ENCODE results near the gene CERKL.

CERKL gene

GRCh38 chr2:181677912-181678586, 21.1 kb upstream of the CERKL start:
- peak; percentile 50 for DNase-seq

- DNase-seq, result no peak
Observed at GRCh38 chr2:181675254-181675653, 18.3 kb upstream of the CERKL start.

GRCh38 chr2:181674461-181674860, 17.6 kb upstream of the CERKL start:
- DNase-seq, result no peak

DNA sequence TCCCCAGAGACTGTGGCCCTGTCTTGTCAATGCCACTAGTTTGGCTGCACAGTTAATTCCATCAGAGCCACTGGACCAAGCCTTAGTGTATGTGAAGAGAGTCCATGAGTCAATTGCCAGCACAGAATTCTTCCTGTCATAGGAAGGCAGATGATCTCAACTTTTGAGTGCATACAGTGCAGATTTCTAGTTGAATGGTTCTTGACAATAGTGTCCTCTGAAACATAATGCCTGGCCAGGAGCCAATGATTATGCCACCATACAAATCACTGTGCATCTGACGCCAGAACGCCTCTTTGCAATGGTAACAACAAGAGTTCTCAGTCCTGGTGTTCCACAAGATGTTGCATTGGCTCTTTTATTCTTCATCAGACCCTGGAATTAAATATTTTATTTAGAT, 16.3 kb upstream of the CERKL start:
- DNase-seq, result no peak

DNA sequence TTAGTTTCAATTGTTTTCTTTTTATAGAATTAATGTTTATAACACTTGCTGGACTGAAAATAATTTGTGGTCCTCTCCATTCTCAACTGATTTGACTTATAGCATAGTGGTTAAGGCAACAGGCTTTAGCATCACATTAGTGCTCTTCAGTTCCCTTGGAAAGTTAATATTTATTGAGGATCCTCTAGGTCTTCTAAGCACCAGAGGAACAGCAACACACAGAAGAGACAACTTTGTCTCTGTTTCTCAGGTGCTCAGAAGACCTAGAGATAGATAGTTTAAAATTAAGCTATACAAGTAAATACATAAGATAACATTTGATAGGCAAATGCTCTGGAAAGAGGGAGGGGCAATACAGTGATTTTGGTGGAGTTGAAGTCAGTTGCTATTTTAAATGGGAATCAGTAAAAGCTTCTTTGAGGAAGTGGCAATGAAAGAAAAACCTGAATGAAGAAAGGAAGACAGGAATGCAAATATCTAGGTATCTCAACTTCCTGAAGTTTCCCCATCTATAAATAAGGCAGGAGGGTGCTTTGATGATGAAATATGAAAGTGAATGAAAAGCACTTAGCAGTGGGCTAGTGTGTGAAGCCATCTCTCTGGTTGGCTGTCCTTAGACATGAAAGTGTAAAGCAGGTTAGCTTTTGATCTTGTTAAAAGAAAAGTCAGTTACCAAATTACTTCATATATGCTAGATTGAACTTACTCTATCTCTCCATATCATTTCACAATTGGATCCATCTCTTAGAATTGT, 15.5 kb upstream of the CERKL start:
- no peak for DNase-seq

GRCh38 chr2:181670632-181671031, 13.7 kb upstream of the CERKL start:
- DNase-seq, result no peak

GRCh38 chr2:181667234-181667633, 10.3 kb upstream of the CERKL start:
- no peak for DNase-seq

DNA sequence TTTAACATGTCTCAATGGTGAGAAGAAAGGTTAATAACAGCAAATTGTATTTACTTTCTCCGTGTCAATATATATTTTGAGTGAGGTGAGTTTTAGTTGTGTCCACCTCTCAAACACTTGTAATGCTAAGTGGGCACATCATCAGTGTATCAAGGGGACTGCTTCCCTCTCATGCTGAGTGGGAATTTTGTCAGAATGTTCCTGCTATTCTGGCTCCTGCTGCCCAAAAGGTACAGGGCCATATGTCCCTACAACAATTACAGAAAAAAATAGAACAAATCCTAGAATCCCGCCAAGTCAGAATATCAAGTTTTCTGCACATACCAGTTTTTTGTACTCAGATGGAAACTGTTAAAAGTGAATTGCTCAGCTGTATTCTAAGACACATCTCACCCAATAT, 5.4 kb upstream of the CERKL start:
- DNase-seq, result no peak

DNA sequence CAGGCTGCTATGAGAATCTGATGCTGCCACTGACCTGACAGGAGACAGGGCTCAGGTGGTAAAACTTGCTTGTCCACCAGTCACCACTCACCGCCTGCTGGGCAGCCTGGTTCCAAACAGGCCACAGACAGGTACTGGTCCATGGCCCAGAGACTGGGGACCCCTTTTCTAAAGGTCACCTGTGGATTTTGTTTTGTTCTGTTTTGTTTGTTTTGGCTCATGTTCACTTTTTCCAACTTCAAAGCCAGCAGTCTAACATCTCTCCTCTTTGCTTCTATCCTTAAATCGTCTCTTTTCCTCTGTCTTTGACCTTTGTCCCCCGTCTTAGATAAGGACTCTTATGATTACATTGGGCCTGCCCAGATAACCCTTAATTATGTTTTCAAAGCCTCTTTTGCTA, 3.3 kb upstream of the CERKL start:
- DNase-seq, result no peak

GRCh38 chr2:181658444-181658843, 1.5 kb upstream of the CERKL start:
- DNase-seq, result no peak

DNA sequence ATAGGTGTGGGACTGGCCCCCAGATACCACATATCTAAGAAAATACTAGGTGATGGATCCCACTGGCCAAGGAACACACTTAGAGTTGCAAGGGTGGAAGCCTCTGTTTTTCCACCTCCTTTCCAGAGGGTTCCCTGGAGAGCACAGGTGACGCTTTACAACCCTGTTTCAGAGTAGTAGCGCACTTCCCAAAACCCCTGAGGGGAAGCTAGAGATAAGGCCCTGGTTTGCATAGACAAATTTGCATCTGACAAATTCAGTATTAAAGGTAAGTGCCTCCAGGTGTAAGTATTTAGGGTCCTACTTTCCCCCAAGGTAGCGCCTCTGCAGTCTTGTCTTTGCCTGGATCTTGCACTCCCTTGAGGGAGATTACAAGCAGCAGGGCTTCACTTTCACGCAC, 474 bp upstream of the CERKL start:
- DNase-seq, result no peak

GRCh38 chr2:181655519-181655918, 1.4 kb downstream of the CERKL start:
- DNase-seq, result no peak

GRCh38 chr2:181649436-181649979, 7.4 kb downstream of the CERKL start:
- DNase-seq, result no peak

- DNase-seq, result no peak
Observed at GRCh38 chr2:181648478-181649155, 8.3 kb downstream of the CERKL start.

- DNase-seq, result no peak
Observed at GRCh38 chr2:181646415-181646987, 10.4 kb downstream of the CERKL start.

DNA sequence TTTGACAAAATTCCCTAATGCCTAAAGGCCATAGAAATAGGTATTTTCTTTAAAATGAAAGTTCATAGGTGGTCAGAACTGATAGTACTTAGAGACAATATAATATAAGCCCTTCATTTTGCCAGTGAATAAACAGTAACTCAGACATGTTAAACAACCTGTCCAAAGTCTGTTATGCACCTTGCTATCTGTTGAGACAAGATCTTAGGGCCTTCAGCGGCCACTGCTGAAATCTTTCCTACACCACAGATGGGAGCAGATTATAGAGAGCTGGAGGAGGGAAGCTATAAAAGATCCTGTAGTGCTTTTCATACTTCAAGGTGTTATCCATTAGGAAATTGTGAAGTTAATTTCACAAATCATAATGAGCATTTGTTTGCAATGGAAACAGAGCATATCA, 13.8 kb downstream of the CERKL start:
- DNase-seq, result no peak

- no peak for DNase-seq
Observed at GRCh38 chr2:181642086-181642485, 14.8 kb downstream of the CERKL start.

DNA sequence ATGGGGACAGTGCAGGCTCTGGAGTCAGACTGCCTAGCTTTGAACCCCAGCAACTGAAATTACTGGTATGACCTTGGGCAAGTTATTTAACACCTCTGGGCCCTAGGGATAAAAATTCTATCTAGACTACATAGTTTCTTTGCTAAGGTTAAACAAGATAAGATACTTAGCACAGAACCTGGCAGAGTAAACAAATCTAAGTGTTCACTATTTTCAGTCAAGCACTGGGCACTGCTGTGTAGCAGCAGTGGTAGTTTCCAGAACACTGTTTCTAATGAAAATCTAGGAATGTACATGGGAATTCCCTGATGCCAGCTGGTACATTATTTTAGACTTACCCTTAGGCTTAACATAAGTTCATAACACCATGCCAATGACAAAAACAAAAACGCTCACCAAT, 17.2 kb downstream of the CERKL start:
- no peak for DNase-seq

DNA sequence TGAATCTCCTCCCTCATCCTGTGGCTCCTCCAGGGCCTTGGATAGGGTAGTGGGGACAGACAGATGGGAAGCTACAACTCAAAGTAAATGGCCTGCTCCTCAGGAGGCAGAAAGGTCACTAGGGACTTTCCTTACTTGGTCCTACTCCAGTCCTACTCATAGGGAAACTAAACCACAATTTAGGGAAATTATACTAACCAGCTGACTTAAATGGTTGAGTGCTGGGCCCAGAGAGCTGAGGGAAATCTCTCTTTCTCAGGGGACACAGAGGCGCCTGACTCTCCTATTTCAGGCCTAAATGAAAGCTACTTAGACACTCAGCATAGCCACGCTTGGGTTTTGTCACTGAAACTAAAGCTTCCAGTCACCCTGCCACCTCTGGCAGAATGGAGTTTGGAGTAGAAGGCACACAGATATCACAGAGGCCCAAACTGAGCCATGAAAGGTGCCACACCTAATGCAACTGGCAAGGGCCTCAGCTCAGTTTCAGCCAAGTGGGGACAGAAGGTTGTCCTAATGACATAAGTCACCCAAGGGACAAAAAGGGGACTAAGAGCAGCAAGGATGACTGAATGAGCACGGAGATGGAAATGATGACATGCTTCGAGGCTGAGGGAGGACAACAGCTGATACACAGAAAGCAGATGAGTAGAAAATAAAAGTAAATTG, 24.0 kb downstream of the CERKL start:
- no peak for DNase-seq

- DNase-seq, result no peak
Observed at GRCh38 chr2:181628590-181629585, 28.0 kb downstream of the CERKL start.

GRCh38 chr2:181627545-181627944, 29.4 kb downstream of the CERKL start:
- DNase-seq, result no peak

DNA sequence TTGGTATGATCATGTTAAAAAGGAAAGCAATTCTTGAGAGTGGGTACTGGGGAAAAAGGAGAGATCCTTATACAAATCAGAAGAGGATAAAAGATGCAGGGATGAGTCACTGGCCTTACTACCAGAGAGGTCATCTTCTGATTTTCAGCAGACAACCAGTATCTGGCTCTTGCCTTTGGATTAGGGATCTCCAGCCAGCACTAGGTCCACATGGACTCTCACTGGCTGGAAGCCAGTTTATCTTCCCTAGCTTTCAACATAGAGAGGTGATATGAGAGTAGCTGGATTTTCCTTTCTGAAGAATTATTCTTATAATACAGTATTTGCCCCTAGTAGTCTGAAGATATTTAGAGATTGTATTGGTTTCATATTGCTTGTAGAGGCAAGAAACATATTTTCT, 30.2 kb downstream of the CERKL start:
- DNase-seq, result no peak

Measured in activated T-cell treated with anti-CD3 and anti-CD28 coated beads, Interleukin-2, amount 50 U/mL, for 1 hour (primary cell).